A172 (cell line): ENCODE data around the gene CACNA2D2. TPM values are rescaled to one million over a fixed set of nuclear protein-coding genes. Genes with fewer than 3 reads are reported as not detected.

Experiments used
- DNase-seq: peaks from one replicate; pipeline ENCODE4 v3.0.0-alpha.2; 2015; ENCODE audit warnings: low spot score
- total RNA-seq: library from RNA; depleted of rRNA; stranded (reverse); fragments of >200 nt; shearing (Covaris generic); gene quantifications from 2 replicates; pipeline ENCODE4 v1.2.3, GENCODE V29; 2014

CACNA2D2 gene
- total RNA-seq, 1 experiment from 2014 or later = 0.26 TPM

DNA sequence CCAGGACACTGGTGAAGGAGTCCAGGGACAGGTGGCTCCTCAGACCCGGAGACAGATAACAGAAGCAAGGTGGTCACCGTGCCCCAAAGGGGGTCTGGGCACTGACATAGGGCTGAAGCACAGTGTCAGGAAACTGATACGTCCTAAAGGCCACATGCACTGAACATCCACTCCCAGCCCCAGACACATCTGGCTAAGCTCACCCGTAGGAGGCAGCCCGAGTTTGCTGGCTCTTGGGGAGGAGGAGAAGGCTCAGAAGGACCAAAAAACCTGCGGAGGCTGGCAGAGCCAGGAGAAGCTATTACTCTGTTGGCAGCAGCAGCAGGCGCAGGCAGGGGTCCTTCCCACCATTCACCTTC lies 1.2 kb downstream of the CACNA2D2 start:
- no peak for DNase-seq

DNA sequence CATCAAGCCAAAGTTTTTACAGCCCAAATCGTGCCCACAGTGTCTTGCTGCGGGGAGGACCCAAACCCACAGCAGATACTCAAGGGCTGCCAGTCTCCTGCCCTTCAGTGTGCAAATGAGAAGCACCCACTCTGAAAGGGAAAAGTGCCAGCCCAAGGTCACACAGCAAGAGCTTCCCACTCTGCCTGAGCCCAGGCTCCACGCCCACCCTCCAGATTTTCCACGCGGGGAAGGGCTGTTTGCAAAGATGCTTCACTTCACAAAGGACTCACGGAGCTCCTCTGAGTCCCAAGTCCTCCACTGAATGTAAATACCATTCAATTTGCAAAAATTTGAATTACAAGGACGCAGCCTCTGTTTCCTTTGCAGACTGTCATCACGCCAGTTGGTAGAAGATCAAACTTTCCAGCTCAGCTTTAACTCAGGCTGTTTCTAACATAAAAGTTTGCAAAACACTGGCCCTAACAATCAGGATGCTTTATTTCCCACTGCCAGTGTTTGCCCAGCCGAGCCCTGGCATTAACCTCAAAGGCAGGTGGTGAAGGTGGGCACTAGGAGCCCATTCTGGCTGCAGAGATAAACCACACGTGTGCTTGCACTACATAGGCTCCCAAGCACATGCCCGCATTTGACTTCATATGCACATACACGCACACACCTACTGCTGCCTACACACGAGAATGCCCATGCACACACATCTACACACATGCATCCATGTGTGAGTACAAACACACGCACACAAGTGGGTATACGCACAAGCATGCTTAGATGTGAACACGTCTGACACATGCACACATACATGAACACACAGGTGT lies 7.6 kb downstream of the CACNA2D2 start:
- DNase-seq = no peak

DNA sequence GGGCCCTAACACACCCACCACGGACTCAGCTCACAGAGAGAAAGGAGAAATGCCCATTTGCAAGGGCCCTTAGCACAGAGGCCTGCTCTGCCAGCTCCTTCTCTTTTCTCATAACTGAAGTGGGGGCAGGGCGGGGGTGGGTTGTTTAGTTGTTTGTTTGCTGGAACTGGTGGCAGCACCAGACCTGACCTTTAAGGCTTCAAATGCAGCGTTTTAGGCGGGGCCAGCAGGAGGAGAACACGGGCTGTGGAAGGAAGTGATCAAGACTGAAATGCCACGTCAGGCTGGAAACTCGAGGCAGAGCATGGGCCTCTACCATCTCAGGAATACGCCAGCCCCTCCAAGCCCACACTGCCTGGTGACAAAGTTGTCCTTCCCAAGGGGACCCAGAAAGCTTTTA lies 9.3 kb downstream of the CACNA2D2 start:
- no peak for DNase-seq

DNA sequence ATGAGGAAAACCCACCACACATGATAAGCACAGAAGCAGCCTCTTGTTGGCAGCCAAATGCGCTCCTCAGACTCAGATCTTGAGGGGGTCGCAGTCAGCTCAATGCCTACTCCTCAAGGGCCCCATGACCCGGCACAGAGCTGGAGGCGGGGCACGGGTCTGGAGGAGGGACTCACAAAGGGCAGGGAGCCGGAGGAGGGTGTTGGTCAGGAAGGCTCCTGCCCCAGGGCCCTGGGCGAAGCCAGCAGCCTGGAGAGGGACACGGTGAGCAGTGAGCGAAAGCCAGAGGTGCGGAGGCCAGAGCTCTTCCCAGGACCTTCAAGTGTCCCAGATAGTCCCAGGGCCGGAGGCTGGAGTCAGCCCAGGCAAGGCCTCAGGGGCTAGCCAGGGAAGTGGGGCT lies 9.8 kb downstream of the CACNA2D2 start:
- no peak for DNase-seq

DNA sequence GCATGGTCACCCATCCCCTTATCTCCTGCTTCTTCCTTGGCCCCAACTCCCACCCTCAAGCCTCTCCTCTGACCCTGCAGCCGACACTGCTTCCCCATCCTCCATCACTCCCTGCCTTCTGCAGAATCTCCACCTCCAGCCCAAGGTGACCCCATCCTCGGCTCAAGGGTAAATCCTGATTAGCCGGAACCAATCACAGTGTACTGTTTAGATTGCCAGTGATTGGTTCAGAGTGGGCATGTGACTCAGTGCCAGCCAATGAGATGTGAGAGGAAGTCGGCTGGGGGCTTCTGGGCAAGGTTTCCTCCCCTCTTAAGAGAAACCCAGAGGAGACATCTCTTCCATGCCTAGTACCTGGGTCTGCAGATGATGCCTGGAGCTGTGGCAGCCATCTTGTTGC lies 10.3 kb downstream of the CACNA2D2 start:
- DNase-seq = no peak

DNA sequence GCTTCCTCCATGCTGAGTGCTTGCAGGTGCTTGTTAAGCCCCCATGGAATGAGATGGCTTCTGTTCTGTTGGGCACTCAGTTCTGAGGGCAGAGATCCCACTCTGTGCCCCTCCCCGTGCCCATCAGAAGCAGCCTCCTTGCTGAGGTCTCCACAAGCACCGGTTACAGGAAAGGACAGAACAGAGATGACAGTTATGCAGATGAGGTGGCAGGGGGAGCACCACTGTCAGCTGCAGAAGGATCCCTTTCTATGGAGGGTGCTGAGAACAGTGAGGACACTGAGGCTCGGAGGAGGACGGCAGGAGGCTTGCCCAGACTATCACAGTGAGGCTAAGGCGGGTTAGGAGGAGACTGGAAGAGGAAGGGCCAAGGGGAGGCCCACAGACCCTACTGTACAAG lies 12.4 kb downstream of the CACNA2D2 start:
- DNase-seq = no peak

DNA sequence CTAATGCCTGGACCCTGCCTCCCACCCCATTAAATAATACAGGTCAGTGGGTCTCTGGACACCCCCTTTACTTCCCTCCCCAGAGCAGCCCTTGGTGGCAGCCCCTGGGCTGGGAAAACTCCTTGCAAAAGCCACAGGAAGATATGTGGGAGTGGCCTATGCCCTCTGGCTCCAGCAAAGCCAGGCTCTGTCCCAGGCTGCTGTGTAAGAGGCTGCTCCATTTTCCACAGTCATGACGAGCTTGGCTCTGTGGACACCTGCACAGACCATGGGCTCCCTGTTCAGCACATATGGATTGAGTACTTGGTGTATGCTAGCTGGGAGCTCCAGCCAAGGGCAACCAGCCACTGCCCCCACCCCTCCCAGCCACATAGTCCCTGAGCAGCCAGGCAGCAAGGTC lies 13.0 kb downstream of the CACNA2D2 start:
- DNase-seq = no peak

DNA sequence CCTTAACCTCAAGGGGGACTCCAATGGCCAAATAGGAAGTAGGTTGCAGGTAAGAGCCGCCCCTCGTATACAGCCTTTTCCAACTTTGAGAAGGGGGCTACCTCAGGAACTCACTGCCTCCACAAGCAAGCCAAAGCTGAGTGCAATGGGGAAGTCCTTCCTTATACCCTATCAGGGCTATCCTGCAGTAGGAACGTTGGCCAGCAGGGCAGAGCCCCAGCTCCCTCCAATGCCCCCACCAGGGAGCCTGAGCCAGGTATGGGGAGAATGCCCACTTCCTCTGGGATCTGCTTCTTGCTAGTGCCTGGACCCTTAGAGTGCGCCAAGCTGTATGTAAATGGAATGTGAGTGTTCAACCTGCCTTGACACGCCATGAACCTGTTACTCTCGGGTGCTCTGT lies 16.3 kb downstream of the CACNA2D2 start:
- no peak for DNase-seq

DNA sequence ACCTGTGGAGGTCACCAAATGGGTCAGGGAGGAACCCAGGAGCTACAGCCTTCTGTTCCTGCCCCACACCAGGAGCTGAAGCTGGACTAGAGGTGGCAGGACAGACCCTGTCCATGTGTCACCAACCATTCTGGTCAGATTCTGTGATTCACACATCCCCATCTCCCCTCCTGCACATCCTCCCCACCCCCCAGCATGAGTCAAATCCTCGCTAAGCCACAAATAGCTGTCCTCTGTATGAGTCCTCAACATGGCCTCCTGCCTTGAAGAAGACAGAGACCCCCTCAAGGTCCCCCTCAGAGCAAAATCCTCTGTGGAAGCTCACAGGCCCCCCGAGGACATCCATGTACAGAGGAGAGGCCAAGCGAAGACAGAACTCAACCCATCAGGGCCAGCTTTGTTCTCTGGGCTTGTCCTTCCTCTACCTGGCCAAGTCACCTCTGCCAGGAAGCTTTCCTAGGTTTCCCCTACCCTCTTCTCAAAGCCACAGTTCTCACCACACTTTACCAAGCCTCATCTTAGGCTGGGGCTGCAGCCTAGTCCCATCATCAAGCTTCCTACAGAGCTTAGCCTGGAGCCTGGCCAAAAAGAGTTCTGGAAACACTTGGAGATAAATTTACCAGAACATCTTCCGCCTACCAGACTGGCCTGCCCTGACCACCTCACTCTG lies 17.1 kb downstream of the CACNA2D2 start:
- peak; percentile 48 for DNase-seq

DNA sequence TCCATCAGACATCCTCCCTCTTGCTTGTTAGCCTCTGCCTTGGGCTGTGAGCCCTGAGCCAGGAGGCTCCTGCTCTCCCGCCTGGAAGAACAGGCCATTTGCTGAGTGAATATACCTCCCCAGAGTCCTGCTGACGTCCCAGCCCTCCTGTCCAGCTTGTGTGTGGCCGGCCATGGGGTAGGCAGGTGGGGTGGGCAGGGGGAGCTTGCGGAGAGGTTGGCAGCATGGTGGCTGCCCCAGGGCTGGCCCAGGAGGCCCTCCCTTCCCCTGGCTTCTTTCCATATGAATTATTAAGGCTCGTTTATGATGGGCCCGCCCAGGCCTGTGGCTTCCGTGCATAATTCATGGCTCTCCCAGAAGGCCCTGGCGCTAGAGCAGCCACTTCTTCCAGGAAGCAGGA lies 18.7 kb downstream of the CACNA2D2 start:
- DNase-seq = no peak

DNA sequence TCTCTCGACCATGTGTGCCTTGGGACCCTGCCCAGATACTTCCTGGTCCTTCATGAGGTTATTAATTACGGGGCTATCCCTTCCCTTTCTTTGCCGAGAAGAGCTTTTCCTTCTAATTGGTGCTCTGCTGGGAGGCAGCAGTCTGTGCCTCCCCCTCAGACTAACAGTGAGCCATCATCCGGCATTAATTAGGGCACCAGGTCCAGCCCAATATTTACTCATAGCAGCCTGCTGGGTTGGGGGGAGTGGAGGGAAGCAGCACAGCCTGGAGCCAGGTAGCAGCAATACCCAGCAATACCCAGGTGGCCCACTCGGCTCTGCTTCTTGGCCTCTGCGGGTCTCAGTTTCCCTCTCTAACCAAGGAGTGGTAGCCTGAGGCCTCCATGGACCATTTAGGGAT lies 20.1 kb downstream of the CACNA2D2 start:
- DNase-seq = no peak

DNA sequence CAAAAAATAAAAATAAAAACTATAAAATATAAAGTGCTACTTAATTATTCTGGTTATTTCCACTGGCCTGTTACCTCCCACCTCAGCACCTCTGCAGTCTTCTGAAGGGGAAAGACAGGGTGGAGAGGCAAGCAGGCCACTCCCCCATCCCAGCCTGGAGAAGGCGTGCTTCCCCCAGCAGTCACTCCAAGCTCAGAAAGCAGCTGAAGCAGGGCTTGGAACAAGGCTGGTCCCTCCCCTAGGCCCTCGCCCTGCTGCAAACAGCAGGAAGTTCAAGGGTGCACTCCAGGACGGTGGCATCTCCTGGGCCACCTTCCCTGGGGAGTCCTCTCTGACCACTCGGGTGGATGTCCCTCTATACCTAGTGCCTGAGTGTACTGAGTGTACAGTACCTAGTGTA lies 21.4 kb downstream of the CACNA2D2 start:
- DNase-seq = no peak

DNA sequence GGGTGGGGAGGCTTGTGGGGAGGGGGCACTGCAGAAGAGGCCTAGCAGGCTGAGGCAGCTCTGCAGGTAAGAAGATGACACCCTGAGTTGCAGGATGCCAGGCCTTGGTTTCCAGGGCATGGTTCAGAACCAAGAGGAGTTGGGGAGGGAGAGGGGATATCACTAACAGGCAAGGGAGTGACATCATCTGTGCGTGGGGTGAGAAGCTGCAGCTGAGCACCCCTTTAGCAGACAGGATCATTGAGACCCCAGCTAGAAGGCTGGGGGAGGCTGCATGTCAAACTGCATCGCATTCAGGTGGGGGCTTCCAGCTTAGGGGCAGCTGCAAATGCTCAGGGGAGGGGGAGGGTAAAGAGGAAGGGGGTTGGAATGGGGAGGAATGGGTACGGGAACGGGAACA lies 23.0 kb downstream of the CACNA2D2 start:
- DNase-seq = no peak

DNA sequence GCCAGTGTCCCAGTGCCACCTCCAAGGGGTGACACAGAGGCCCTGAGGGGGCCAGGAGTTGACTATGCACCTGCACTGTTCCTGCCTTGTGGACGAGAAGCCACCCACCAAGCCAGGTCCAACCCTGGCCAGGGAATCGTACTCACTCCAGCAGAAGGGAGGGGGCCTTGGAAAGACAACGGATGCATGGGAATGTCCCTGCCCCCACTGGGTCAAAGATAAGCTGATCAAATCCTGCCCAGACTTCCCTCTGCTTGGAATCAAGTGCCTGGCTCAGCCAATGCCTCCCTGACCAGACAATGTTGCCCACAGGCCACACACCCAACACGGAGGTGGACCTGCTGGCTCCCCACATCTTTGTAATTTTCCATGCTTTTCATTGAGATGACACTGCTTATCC lies 23.9 kb downstream of the CACNA2D2 start:
- DNase-seq = no peak

DNA sequence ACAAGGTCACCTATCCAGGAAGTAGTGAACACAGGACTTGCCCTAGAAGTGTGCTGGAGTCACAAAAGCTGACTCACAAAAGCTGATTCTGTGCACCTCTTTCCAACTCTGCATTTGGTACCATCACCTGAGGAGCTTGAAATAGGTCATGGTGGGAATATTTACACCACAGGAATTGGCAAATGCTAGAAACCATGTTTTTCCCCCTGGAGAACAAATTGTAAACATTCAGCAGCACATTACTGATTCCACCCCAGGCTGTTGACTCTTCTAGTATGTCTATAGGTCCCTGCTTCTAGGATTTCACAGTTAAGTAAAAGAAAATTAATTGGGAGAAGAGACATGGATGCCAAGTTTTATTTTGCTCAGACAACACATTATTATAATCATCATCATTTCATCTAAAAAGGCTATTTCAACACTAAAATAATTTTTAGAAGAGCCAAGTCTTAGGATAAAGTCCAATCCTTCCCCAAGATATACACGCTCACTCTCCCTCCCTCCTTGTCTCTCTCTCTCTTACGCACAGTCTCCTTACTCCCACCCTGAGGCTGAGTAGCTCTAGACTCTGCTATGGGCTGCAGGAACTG lies 24.7 kb downstream of the CACNA2D2 start:
- no peak for DNase-seq

DNA sequence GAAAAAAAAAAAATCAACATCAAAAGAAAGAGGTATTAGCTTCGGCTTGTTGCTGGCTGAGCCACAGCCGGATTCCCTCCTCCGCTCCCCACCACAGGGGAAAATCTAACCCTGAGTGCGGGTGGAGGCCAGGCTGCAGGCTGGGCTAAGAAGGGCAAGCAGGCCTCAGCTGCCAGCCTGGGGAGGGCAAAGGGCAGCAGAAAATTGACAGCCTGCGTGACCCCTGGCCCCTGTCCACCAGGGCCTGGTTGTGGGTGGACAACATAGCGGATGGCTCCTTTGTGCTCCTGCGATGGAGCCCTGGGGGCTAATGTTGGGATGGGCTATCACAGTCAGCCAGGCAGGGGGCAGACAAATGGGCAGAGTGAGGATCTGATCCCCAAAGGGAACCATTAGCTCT lies 25.4 kb downstream of the CACNA2D2 start:
- DNase-seq = no peak

DNA sequence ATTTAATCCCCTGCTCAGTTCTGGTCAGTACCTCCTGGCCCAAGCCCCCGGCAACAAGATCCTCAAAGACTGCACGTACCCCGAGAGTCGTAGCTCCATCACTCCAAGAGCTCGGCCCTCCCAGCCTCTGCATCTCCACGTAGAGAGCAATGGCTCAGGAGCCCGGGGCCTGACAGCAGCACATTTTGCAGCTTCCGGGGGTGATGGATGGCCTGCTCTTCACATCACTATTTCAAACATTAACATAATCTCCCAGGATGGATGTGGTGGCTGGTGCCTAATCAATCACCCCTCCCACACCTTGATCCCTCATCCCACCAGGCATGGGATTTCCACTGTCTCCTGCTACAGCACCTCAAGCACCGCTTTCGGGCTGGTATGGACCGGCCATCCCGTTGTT lies 28.1 kb downstream of the CACNA2D2 start:
- DNase-seq = no peak

DNA sequence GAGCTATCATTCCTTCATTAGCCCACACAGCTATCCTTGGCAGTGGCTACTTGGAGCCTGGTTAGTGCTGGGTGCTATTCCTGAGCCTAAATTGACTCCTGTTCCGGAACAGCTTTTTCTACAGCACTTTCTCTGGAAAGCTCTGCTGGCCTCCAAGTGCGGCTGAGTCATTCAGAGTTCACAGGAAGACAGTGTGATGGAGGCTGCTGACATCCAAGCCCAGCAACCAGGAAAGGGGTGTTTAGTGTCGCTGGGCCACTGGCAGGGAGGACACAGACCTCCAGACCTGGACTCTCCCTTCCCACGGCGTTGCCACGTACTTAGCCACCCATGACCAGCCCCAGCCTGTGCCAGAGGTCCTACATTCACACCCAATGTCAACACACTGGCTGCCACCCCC lies 28.7 kb downstream of the CACNA2D2 start:
- DNase-seq = peak; percentile 15

DNA sequence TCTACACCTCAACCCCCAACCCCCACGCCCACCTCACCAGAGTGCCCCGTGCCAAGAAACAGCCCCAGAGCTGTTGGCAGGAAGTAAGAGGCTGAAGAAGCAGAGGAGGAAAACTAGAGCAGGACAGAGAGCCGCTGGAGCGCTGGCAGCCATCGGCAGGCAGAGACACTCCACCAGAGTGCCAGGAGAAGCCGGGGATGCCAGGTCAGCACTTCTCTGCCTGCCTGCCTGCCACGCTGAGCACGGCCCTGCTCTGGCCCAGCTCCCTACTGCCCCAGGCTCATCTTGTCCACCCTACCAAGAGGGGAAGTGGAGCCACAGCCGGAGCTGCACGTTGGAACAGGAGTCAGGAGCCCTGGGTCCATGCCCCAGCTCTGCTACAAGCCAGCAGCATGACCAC lies 29.7 kb downstream of the CACNA2D2 start:
- no peak for DNase-seq

DNA sequence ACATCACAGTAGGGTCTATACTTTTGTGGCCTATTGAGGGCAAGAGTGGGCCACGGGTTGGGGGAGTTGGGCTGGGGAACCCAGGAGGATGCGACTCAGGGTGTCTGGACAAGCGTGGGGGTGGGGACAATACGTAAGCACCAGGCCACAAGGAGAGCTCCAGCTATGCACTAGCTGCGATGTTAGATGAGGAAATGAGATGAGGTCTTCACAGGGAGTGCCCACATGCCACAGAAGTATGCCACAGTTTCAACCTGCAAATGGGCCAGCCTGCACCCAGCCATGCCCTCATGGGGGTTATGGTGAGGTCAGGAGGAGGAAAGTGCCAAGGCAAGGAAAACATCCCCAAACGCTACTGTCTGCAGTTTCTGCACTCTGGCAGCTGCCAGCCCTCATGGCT lies 30.5 kb downstream of the CACNA2D2 start:
- no peak for DNase-seq

DNA sequence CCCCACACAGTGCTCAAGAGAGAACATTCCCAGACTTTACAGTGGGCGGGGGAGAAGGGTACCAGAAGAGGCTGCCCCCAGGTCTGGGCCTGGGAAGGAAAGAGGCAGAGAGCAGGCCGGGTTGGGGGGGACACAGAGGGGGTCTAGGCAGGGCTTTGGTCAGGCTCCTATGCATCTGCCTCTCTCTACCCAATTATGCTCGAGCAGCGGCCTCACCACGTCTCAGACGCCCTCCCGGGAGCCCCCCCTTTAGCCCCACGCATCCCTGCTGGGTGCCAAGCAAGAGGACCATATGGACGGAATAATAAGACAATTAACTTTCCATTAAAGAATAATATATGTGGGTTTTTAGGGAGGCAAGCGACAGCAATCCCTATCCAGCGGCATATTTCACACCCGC lies 32.8 kb downstream of the CACNA2D2 start:
- no peak for DNase-seq

DNA sequence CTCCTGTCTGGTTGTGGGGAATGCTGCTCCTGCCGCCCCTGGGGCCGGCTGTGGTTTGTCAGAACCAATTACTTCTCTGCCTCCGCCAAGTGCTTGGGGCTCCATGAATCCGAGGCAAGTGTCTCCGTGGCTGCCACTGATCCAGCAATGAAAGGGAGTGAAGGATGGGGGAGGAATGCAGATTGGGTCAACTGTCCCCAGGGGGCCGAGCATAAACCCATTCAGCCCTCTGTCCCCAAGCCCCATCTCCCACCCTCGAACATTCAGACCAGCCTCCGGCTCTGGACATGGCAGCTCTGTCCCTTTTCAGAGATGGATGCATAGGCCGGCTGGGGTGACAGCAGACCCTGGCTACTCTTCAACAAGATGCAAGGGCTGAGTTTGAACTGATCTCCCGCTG lies 35.5 kb downstream of the CACNA2D2 start:
- no peak for DNase-seq

DNA sequence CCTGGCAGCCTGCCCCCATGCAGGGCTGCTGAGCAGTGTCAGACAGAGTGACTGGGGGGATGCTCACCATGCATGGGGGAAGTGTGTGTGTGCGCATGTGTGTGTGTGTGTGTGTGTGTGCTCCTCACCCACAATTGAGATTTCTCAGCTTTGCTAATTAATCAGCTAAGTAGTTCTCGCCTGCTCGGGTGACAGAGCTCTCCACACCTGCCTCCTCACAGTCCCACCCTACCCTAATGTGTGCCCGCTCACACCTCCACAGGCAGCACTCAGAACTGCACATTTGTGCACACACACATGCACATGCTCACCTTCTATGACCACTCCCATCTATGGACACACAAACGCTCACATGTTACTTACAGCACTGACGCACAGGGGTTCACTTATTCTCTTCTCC lies 37.3 kb downstream of the CACNA2D2 start:
- DNase-seq = no peak
